H1 (cell line): ENCODE data around the gene DESI1. TPM values are rescaled to one million over a fixed set of nuclear protein-coding genes. Genes with fewer than 3 reads are reported as not detected.

Experiments
- ATF2 ChIP-seq: IDR thresholded peaks from 2 replicates; pipeline ENCODE4 v1.6.1; 2012; ENCODE audit warnings: low read length, inconsistent platforms
- CTBP2 ChIP-seq: IDR thresholded peaks from 2 replicates; pipeline ENCODE4 v1.7.0; 2011; ENCODE audit warnings: borderline replicate concordance, mild to moderate bottlenecking, moderate library complexity, mixed read lengths, low read length; ENCODE audit not compliant: insufficient read depth, insufficient read length
- RAD21 ChIP-seq, 2 experiments: IDR thresholded peaks in 1 of 2; conservative IDR thresholded peaks in 1 of 2; 2 replicates each; pipeline ENCODE4 v1.6.1; 2011; ENCODE audit warnings: low read depth in 2 of 2, low read length in 2 of 2, improper control_type of control experiment in 1 of 2, inconsistent platforms in 1 of 2, mild to moderate bottlenecking in 1 of 2, moderate library complexity in 1 of 2
- polyA plus RNA-seq, 7 experiments: library from polyadenylated mRNA; depleted of rRNA in 3 of 7; stranded (reverse) in 5 of 7; unstranded in 2 of 7; fragments of >200 nt in 5 of 7; fragments of 200-250 nt in 2 of 7; gene quantifications; 1 replicate in 5 of 7; 2 replicates in 1 of 7; 4 replicates in 1 of 7; pipeline versions ENCODE4 v1.2.1 to v1.2.3, GENCODE V29; 2011 to 2013; ENCODE audit warnings: missing spikeins in 2 of 7, mixed read lengths in 2 of 7
- total RNA-seq: library from RNA; stranded (reverse); fragmentation: NEBNext Ultra II Directional; extraction: Animal tissue kit (Norgen Biotek cat#: 25700); gene quantifications from 2 replicates; pipeline ENCODE4 v1.2.1, GENCODE V29; 2021

Gene DESI1
- total and polyA plus RNA-seq, 2 of the 8 experiments (the other 6 are each of a cell fraction or from before 2014, with no cell fraction given): 27.6 to 34.3 TPM

GRCh38 chr22:41562461-41562860 lies 58.4 kb downstream of the DESI1 start (continued):
- TF ChIP-seq RAD21 (IDR thresholded peaks at IDR 0.05 in 1 of 2, conservative IDR thresholded peaks at IDR 0.05 in 1 of 2; ENCODE audit: low read depth in 2 of 2, low read length in 2 of 2) (no peak), CTBP2 (no peak), ATF2 (no peak)
